ENCODE results near the gene NUDT8.
"Not testable (repeated sequence)": the region's sequence is repeated elsewhere in the genome, so short reads cannot be mapped to it uniquely, and the experiment has no call there.

NUDT8 gene

DNA sequence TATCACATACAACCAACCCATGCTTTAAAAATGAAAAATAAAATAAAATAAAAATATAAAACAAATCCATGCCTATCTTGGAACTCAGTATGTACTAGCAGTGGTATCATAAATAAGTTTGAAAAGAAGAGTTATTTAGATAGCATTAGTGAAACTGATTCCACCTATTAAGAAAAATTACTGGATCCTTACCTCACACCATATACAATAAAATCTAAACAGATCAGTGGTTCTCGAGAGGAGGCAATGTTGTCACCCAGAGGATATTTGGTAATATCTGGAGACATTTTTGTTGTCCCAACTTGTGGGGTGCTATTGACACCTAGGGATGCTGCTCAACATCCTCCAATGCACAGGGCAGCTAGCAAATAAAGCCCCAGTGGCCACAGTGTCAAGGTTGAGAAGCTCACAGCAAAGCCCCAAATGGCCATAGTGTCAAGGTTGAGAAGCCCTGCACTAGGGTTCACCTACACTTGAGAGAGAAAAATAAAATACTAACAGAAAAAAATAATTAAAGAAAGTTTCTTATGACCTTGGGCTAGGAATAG is 32.9 kb downstream of the NUDT8 start:
- DNase-seq (ENCODE audit: low read depth) = no peak
- H3K4me3 ChIP-seq (ENCODE audit: control insufficient read depth, low read depth, low read length) = no peak overlapping the region
- TF ChIP-seq, protein P1, sequence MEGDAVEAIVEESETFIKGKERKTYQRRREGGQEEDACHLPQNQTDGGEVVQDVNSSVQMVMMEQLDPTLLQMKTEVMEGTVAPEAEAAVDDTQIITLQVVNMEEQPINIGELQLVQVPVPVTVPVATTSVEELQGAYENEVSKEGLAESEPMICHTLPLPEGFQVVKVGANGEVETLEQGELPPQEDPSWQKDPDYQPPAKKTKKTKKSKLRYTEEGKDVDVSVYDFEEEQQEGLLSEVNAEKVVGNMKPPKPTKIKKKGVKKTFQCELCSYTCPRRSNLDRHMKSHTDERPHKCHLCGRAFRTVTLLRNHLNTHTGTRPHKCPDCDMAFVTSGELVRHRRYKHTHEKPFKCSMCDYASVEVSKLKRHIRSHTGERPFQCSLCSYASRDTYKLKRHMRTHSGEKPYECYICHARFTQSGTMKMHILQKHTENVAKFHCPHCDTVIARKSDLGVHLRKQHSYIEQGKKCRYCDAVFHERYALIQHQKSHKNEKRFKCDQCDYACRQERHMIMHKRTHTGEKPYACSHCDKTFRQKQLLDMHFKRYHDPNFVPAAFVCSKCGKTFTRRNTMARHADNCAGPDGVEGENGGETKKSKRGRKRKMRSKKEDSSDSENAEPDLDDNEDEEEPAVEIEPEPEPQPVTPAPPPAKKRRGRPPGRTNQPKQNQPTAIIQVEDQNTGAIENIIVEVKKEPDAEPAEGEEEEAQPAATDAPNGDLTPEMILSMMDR (IDR thresholded peaks at IDR 0.05; ENCODE audit: control insufficient read depth, insufficient read depth, low read depth, low read length, missing control alignments) = no peak

DNA sequence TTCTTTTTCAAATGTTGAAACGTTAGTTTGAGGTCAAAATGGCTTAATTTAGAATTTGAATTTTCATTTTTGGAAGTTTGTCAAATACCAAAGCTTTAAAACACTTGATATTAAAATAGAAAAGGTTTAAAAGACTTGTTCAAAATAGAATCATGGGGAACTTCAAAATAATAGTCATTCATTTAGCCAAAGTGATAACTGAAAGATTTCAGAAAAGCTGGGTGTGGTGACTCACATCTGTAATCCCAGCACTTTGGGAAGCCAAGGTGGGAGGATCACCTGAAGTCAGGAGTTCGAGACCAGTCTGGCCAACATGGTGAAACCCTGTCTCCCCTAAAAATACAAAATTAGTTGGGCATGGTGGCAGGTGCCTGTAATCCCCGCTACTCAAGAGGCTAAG is 35.3 kb downstream of the NUDT8 start:
- no peak for DNase-seq (ENCODE audit: low read depth)
- no peak overlapping the region for H3K4me3 ChIP-seq (ENCODE audit: control insufficient read depth, low read depth, low read length)
- TF ChIP-seq, protein P1 (IDR thresholded peaks at IDR 0.05; ENCODE audit: control insufficient read depth, insufficient read depth, low read depth, low read length, missing control alignments) = no peak

DNA sequence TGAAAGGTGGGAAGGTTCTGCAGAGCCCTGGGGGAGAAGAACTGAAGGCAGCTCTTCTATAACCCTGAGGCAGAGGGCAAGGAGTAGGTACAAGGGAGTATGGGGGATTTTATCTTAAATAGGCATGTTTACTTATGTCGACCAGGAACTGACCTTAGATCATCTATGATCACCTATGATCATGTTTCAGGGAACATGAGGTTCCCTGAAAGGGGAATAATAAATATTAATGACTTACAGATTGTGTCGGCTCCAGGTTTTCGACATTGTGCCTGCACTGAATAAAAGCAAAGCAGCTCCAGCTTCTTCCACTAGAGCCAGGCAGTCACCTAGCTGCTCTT is 36.2 kb downstream of the NUDT8 start:
- DNase-seq (ENCODE audit: low read depth) = no peak
- H3K4me3 ChIP-seq (ENCODE audit: control insufficient read depth, low read depth, low read length) = no peak overlapping the region
- TF ChIP-seq, protein P1 (IDR thresholded peaks at IDR 0.05; ENCODE audit: control insufficient read depth, insufficient read depth, low read depth, low read length, missing control alignments) = no peak

DNA sequence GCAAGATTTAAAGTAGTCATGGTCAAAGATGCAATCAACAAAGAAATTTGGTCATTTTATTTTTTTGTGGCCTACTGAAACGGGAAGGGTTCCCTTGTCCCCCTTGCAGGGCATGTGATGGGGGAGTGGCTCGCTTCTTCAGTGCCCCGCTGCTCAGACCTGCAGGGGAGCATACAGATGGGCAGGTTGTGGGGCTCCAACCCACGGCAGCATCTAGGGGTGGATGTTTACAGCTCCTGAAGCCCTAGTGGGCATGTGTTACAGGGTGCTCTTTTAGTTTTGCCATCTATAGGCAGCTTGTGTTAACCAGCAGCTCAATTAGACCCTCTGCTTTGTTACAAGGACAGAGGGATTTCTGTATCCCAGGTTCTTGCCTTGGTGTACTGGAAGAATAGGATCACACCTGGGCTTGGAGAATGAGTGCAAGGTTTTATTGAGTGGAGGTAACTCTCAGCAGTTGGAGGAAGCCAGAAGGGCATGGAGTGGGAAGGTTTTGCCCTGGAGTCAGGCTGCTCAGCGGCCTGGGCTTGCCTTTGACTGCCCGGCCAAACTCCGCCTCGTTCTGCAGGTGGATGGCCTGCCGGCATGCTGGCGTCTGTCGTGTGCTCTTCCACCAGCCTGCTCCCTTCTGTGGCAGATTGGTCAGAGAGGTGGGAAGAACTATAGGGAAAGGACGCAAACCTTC is 36.7 kb downstream of the NUDT8 start:
- DNase-seq (ENCODE audit: low read depth) = no peak
- TF ChIP-seq, protein P1 (IDR thresholded peaks at IDR 0.05; ENCODE audit: control insufficient read depth, insufficient read depth, low read depth, low read length, missing control alignments) = no peak

DNA sequence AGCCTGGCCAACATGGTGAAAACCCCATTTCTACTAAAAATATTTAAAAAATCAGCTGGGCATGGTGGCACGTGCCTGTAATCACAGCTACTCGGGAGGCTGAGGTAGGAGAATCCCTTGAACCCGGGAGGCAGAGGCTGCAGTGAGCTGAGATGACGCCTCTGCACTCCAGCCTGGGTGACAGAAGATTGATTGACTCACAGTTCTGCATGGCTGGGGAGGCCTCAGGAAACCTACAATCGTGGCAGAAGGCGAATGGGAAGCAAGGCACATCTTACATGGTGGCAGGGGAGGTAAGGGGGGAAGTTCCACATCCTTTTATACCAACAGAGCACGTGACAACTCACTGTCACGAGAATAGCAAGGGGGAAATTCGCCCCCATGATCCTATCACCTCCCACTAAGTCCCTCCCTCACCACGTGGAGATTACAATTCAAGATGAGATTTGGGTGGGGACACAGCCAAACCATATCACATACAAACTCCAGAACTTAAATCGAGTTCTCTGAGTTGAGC is 40.8 kb downstream of the NUDT8 start:
- DNase-seq (ENCODE audit: low read depth); H3K4me3 ChIP-seq (ENCODE audit: control insufficient read depth, low read depth, low read length): not testable (repeated sequence)

More for the DNA sequence above, 36.7 kb downstream of the NUDT8 start:
- no peak overlapping the region for H3K4me3 ChIP-seq (ENCODE audit: control insufficient read depth, low read depth, low read length)

DNA sequence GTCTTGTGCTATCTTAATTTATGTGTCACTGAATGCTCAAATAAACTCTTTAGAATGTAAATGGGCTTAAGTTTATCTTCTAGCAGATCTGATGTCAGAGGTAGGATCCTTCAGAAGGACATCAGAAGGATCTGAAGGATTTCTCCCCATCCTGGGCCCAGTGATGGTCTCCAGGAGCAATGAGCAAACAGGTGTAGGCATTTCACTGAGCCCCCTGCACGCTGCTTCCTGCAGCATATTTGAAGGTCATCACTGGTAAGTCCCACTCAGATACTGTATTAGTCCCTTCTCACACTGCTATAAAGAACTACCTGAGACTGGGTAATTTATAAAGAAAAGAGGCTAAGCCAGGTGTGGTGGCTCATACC is 41.6 kb downstream of the NUDT8 start:
- TF ChIP-seq, protein P1 (IDR thresholded peaks at IDR 0.05; ENCODE audit: control insufficient read depth, insufficient read depth, low read depth, low read length, missing control alignments) = no peak
- DNase-seq (ENCODE audit: low read depth) = no peak
- H3K4me3 ChIP-seq (ENCODE audit: control insufficient read depth, low read depth, low read length) = no peak overlapping the region

DNA sequence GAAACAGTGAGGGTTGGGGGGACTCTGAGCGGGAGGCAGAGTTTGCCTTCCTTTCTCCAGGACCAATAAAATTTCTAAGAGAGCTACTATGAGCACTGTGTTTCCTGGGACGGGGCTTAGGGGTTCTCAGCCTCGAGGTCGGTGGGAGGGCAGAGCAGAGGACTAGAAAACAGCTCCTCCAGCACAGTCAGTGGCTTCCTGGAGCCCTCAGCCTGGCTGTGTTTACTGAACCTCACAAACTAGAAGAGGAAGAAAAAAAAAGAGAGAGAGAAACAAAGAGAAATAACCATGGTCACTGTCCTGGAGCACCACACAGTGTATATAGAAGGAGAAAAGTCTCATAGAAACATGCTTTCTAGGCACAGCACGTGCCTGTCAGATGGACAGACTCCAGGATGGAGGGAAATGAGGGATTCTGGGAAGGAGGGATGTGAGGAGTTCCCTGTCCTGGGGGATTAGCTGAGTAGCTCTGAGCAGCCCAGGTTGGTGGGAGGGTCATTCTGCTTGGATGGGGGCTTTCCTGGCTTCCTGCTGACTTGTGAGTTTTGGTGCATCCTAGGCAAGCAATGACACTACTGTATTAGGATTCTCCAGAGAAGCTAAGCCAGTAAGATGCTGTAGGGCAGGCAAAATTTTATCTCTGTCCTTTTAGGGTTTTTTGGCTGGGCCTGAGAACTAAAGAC is 43.0 kb downstream of the NUDT8 start:
- TF ChIP-seq, protein P1 (IDR thresholded peaks at IDR 0.05; ENCODE audit: control insufficient read depth, insufficient read depth, low read depth, low read length, missing control alignments) = no peak
- DNase-seq (ENCODE audit: low read depth) = no peak
- no peak overlapping the region for H3K4me3 ChIP-seq (ENCODE audit: control insufficient read depth, low read depth, low read length)

Data from AG09309 (cell line).